Activated T-cell treated with anti-CD3 and anti-CD28 coated beads, Interleukin-2, amount 50 U/mL, for 48 hours (primary cell): ENCODE results near the gene SMAD7.

Experiments used
- DNase-seq, 2 experiments: peaks; one replicate each; pipeline ENCODE4 v3.0.0-alpha.2; 2020

Gene SMAD7

DNA sequence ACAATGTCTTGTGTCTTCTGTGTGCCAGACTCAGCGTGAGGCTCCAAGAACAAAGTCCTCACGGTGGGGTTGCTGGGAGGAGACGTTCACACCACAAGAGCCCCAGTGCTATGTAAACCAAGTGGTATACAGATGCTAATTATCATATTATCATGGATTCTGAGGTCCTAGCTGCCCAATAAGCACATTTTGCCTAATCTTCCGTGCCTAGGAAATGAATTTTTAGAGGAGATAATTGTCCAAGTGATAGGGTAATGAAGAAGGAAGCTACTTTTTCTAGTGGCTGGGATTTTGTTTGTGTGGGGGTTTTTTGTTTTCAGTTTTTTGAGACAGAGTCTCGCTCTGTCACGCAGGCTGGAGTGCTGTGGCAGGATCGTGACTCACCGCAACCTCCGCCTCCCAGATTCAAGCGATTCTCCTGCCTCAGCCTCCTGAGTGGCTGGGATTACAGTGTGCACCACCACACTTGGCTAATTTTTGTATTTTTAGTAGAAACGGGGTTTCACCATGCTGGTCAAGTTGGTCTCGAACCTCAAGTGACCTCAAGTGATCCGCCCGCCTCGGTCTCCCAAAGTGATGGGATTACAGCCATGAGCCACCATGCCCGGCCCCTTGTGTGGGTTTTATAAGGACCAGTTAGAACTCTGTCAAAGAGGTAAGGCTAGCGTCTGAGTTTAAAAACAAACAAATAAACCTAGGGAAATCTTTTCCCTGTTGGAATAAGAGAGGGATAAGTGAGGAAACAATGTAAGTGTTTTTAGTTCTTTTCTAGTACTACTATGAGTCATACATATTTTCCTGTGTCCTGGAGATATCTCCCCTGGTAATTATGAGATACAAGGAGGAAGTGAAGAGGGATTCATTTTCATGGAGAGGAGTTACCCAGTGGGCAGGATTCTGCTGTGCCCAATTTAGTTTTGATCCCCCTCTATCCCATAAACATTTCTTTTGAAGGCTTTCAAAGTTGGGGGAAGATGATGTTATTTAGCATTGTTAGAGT is 9.5 kb upstream of the SMAD7 start:
- no peak for DNase-seq

DNA sequence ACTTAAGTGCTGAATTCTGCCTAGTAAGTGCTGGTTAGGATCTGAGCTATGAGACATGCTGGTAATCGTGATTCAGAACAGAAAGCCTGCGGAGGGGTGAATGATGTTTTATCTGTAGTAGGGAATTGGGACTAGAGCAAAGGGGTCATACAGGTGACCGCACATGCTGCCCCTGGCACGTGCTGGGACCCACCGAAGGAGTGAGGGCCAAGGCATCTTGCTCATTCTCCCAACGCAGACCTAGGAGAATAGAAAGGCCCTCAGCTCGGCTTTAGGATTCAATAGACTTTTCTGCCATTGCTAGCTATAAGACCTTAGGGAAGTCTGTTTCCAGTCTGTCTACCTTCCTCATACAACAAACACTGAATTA is 8.8 kb upstream of the SMAD7 start:
- DNase-seq, result no peak

- DNase-seq, result no peak
Observed at GRCh38 chr18:48958951-48959350, 8.2 kb upstream of the SMAD7 start.

- DNase-seq, result no peak
Observed at GRCh38 chr18:48957616-48958015, 6.9 kb upstream of the SMAD7 start.

GRCh38 chr18:48957136-48957535 is 6.4 kb upstream of the SMAD7 start:
- DNase-seq, result no peak

DNA sequence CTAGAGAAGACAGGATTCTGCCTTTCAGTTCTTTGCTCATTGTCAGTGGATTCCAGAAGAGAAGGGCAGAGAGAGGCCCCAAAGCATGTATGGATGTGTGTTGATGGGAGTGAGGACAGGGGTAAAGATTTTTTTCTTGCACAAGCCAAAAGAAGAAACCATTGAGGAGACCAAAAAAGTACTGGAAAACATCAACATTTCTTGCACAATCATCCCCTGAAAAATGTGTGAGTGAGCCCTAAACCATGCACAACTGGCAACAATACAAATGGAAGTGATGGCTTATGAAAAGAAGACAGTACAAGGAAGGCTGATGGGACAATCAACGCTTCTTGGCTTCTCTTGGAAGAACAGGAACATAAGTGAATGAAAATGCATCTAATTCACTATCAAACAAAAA is 5.6 kb upstream of the SMAD7 start:
- DNase-seq, result no peak

DNA sequence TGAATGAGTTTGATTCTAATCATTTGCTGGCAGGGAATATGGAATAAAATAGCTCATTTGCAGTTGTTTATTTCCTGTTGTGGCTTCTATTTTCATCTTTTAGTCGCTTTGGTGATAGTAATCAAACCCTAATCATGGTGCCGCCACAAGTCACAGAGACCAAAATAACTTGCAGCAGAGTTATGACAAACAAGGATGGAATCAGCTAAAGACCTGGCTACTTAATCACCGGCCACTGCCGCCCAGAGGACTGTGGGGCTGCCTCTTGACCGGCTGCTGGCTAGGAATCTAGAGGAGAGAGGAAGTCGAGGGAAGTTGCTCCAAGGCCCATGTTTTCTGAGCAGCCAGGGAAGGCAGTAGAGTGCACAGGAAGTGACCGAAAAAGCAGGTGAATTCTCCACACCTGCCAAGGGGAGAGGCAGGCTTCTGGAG is 5.1 kb upstream of the SMAD7 start:
- no peak for DNase-seq

DNA sequence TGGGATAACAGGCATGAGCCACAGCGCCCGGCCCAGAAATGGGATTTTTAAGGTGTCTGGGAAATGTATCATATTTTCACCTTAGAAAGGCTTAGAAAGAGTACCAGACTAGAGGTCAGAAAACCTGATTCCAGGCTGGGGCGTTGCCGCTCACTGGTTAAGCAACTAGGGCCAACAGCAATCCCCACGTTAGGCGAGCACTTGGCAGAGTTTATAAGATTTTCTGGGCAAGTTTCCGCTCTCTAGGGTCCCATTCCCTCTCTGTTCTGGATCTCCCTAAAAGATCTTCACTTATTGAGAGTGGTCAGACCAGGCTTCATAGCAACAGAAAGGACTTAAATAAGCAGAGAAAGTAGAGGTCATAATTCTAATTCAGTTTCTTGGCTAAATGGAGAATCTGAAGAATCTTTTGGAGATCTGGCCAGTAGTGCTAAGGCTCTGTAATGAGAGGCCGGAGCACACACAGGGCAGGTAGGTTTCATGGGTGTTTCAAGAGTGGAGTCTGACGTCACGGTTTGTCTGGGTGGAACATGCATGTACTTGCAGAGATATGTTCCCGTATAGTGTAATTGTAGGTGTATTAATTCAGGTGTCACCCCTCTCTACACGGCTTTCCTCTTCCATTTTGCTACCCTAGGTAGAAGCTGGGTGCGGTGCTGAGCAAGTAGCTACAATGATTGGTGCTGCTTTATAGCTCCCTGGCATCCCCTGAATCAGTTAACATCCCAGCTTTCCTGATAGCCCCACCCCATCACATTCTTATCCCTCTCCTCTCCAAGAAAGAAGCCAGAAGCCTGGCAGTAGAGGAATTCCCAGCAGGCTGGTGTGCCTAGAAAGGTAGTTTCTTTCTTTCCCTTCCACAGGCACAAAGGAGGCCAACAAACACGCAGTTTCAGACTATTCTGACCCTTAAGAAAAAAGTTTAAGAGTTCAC is 4.4 kb upstream of the SMAD7 start:
- DNase-seq, result no peak

DNA sequence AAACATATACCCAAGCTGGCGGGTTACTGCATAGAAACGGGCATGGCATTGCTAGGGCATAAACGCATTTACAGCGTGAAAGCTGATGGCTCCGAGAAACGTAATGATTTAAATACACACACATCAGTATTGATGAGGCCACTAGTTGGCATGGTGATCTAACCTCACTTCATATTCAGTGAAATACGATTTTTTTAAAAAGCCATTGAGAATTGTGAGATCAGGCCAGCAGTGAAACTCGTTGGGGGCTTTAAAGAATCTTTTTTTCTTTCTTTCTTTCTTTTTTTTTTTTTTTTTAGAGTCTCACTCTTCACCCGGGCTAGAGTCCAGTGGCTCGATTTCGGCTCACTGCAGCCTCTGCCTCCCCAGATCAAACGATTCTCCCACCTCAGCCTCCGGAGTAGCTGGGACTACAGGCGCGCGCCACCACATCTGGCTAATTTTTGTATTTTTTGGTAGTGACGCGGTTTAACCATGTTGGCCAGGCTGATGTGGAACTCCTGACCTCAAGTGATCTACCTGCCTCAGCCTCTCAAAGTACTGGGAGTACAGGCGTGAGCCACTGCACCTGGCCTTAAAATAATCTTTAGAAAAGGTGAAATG is 2.4 kb upstream of the SMAD7 start:
- no peak for DNase-seq

DNA sequence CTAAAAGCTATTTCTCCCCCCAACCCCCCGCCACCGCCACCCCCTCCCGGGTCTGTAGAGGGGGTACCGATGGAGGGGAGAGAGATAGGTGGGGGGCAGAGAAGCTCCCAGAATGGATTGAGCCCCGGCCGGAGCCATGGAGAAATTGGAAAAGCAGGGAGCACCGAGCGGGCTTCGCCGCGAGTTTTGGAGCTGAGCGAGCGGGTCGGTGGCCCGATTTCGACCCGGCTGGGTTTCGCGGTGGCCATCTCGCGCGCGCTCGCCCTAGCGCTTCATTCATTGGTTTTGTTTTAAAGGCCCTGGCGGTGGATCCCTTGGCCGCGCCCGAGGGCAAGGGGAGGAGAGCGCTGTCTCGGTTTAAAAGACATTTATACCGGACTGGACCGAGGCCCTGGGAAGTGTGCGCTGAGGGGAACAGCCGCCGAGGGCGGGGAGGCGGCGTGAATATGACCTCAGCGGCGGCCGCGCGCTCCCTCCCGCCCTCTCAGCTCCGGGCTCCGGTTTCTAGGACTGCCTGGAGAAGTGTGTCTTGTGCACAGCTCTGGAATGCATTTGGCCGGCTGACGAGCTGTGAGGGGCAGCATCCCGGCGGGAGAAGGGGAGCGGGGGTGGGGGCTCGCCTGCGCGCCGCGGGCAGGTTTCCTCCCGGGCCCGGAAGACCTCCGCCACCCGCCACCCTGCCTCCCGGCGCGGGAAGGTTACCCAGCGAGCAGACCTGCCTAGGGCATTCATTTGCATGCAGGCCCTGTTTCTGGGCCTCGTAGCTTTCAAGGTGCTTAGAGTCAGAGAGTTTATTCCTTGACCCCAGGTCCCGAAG is 1.7 kb upstream of the SMAD7 start:
- DNase-seq, result peak; percentile 71 to 74

DNA sequence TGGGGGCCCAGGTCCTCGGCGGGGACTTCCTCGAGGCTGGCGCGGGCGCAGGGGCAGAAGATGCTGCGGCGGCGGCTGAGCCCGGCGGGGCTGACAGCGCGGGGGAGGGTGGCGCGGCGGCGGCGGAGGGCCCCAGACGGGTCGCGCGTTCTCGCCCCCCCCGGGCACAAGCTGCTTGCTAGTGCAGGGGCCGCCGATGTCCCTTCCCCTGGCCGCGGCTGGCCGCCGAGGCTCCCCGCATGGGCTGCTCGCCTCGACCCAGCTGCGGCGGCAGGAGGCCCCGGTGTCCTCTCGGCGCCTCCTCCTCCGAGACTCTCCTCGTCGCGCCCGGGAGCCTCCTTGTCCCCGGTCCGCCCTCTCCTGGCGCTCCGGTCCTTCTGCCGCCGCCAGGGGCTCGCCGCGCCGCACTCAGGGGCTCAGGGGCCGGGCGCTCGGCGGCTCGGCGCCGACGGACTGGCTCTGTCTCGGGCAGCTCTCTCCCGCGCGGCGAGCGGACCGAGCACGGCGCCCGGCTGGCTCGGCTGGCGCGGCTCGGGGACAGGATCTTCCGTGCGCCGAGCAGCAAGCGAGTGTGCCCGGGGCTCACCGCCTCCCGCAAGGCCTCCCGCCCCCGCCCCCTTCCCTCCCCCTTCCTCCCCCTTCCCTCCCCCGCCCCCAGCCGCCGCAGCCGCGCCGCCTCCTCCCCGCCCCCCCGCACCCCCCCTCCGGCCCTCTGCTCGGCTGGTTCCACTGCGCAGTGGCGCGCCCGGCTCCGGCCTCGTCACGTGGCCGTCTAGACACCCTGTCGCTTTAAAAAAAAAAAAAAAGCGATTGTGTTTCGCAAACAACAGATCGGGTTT is 902 bp upstream of the SMAD7 start:
- DNase-seq, result peak; percentile 71 to 80

- peak; percentile 60 to 62 for DNase-seq
Observed at GRCh38 chr18:48949606-48950535, 894 bp downstream of the SMAD7 start.

- DNase-seq, result peak; percentile 54 to 58
Observed at GRCh38 chr18:48949050-48949605, 1.6 kb downstream of the SMAD7 start.

GRCh38 chr18:48948112-48949049 is 2.4 kb downstream of the SMAD7 start:
- peak; percentile 38 to 58 for DNase-seq

DNA sequence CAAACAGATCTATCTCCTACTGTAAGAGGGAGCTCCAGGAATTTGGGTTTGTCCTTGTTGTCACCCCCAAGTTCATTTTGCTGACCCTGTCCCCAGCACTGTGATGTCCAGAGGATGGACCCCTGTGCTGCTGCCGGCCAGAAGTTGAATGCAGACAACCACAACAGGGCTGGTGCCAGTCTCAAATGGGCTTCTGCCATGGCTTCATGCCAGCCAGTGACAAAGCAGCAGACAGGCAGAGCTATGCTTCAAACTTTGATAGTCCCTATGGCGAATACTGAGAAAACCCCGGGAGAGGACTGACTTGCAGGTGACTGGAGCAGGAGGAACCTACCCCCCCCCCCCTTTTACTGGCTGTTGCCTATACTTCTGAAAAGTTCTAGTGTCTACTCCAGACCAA is 3.2 kb downstream of the SMAD7 start:
- no peak for DNase-seq

- no peak for DNase-seq
Observed at GRCh38 chr18:48947092-48947491, 3.7 kb downstream of the SMAD7 start.

GRCh38 chr18:48946329-48946835 is 4.4 kb downstream of the SMAD7 start:
- no peak for DNase-seq

GRCh38 chr18:48945953-48946217 is 4.9 kb downstream of the SMAD7 start:
- DNase-seq, result no peak

GRCh38 chr18:48944634-48945033 is 6.1 kb downstream of the SMAD7 start:
- DNase-seq, result no peak
